Stimulated activated CD4-positive, alpha-beta T cell treated with anti-CD3 and anti-CD28 coated beads, Interleukin-15, amount 100 ng/mL, for 48 hours (primary cell): ENCODE results near the gene PRR30.

Source experiments
- DNase-seq, 2 donors: peaks; one replicate each; pipeline ENCODE4 v3.0.0-alpha.2; 2020; ENCODE audit warnings: low read depth in 2 of 2

The PRR30 gene

DNA sequence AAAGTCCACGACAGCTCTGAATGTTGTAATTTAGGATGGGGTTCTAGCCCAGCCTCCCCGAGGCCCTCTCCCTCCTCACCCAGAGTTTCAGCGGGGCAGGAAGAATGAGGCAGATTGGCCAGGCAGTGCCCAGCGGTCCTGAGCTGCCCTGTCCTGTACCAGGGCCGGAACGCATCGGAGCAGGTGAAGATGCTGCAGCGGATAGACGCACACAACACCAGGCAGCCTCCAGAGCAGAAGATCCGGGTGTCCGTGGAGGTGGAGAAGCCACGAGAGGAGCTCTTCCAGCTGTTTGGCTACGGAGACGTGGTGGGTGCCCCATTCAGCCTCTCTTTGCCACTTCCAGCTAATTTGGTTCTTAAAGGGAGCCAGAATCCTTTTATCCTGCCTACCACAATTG lies 41.9 kb downstream of the PRR30 start:
- DNase-seq, result no peak

- no peak for DNase-seq
Measured at GRCh38 chr2:27096748-27097297, 42.4 kb downstream of the PRR30 start.

- DNase-seq, result no peak
Measured at GRCh38 chr2:27095745-27096651, 43.2 kb downstream of the PRR30 start.

- DNase-seq, result no peak
Measured at GRCh38 chr2:27095427-27095744, 43.8 kb downstream of the PRR30 start.

DNA sequence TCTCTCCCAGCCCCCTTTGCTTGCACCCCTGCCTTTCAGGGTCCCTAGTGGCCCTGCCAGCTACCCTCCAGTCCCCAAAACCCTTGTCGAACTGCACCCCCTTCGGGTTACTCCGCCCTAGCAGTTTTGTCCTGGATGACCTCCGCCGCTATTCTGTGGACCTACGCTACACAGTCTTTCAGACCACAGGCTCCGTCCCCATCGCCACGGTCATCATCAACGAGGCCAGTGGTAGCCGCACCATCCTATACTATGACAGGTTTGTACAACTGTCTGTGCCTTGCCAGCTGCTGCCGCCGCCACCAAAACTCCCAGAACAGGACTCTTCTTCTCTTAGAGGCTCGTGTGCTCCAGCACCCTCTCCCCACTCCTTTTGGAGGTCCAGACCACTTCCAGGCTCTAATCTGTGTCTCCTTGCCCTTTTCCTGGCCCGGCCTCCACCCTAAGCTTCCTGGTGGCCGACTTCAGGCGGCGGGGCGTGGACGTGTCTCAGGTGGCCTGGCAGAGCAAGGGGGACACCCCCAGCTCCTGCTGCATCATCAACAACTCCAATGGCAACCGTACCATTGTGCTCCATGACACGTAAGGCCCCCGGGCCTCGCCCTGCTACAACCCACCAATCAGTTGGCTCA lies 44.7 kb downstream of the PRR30 start:
- DNase-seq, result no peak

DNA sequence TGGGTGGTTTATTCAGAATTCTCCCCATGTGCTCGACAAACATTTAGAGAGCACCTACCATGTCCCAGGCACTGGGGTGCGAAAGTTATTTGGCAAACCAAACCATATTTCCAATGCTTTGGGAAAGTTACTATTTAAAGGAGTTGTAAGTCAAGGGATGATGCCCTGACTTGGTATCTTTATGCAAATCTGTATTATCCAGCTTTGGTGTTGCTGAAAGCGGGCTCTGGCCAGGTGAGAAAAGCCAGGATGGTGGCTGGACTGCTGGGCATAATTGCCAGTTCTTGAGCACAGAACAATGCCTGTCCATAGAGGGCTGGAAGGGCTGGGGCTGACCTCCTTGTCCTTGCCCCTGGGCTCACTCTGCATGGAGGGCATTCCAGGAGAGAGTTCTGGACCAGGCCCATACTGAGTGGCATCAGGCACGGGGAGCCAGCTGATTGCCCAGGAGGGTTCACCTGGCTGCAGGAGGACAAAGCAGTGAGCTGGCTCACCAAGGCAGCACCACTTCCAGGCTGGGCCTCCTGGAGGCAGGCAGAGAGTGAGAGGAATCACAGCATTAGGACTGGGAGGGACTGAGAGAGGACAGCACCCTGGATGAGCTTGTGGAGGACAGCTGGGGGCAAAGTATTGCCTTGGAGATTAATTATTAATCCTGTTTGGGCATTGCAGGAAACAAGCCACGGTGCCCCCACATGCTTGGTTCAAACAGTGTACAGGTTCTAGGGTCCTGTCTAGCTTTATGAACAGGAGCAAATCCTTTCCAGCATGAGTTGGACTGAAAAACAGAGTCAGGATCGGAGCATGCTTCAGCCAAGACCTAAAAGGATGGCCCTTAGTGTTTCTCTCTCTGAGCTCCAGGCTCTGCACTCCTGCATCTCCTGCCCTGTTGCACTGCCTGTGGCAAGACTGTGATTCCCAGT lies 45.5 kb downstream of the PRR30 start:
- DNase-seq, result no peak

DNA sequence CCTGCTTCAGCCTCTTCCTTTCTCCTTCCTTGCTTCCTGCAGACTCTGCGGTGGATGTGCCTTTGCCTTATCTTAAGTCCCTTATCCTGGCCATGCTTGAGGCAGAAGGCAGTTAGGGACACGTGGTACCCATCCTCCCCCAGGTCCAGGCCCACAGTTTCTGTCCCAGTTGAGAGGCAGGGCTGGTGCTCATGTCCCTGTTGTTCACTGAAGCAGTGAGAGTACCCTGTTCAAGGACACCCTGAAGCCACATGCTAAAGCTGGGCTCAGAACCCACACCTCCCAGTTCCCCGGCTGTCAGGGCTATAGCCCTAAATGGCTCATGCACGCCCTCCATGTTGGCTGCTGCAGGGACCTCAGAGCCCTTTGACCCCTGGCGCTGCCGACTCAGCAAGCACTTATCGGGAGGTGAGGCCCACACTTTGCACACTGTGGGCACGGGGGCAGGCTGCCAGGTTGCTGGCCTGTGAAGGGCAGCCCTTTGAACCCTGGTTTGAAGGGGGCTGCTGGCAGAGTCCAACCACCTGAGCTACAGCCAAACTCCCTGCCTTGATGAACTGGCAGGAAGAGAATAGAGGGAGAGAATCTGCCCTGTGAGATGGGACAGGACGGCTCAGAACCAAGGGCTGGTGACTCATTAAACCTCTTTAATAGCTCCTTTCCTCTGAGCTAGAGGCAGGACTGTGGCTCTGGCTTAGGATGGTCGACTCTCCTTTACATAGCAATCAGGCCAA lies 46.3 kb downstream of the PRR30 start:
- DNase-seq, result no peak

DNA sequence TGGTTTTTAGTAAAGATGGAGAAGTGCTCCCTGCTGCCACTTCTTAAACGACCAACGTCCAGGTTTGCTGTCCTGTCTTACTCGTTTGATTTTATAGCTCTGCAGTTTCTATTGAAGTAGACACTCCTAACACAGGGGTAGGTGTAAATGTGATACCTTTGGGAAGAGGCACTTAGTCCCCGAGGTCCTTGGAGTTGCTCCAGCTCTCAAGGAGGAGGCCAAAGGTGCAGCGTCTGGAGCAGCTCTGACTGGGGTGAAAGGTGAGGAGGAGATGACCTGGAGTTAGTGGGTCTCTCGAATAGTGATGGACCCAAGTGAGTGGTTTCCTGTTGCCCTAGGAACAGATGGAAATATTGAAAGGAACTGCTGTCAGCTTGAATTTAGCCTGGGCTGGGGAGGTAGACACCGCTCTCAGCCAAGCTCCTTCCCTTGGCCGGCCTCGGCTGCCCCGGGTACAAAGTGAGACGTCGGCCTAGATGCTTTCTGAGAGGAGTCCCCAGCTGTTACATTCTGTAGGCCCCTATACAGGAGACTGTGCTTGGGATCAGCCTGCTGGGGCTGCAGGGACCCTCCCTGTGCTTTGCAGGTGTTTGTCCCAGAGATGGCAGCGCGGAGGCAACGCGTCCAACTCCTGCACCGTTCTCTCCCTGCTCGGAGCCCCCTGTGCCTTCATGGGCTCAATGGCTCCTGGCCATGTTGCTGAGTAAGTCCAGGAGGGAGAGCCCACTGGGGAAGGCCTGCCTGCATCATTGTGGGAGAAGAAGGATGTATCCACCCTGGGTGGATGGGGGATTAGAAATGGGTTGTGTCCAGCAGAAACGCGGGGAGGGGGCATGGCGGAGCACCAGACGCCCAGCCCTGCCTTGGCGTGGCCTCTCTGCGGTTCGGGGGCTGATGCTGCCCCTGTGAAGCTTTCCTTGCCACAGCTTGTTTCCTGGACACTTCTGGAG lies 47.2 kb downstream of the PRR30 start:
- no peak for DNase-seq

DNA sequence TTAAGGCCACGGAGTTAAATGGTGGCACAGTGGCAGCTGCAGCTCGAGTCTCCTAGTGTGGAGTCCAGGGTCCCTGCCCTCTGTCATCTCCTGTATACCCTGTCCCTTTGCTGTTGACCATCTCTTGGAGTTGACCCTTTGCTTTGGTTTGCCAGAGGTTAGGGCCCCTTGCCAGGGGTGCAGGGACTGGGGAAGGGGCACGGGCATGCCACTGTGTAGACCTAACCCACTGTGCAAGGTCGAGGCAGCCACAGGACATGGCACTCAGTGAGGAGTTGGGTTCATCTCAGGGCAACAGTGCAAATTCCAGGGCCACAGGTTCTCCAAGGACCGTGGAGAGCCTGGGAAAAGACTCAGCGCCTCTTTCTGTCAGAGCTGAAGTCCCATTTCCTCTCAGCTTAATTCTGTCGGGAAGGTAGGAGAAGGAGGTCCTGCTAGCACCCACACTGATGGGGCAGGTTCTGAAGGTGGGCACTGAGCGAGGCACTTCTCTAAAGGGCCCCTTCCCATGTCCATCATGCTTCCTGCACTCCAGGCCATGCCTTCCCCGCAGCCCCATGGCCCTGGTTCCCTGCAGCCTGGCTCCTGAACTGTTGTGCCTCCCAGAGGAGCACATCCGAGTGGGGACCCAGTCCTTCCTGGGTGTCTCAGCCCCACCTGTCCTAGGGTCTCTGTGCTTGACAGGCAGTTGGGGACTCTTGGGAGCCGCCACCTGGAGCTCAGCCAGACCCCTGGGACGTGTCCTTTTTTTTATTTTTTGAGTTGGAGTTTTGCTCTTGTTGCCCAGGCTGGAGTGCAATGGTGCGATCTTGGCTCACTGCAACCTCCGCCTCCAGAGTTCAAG lies 49.9 kb downstream of the PRR30 start:
- DNase-seq, result no peak

DNA sequence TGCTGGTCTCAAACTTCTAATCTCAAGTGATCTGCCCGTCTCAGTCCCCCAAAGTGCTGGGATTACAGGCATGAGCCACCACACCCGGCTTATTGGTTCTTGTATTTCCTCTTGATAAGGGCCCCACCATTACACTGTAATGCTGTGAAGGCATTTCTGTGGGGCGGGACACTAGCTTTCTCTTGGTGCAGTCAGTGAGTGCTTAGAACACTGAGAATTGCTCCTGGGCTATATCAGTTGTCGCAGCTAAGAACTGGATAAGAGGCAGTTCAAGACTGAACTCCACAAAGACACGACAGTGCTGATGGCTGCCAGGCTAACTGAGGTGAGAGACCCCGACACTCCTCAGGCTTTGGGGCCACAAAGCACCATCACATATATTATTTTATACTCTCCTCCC lies 50.6 kb downstream of the PRR30 start:
- no peak for DNase-seq

DNA sequence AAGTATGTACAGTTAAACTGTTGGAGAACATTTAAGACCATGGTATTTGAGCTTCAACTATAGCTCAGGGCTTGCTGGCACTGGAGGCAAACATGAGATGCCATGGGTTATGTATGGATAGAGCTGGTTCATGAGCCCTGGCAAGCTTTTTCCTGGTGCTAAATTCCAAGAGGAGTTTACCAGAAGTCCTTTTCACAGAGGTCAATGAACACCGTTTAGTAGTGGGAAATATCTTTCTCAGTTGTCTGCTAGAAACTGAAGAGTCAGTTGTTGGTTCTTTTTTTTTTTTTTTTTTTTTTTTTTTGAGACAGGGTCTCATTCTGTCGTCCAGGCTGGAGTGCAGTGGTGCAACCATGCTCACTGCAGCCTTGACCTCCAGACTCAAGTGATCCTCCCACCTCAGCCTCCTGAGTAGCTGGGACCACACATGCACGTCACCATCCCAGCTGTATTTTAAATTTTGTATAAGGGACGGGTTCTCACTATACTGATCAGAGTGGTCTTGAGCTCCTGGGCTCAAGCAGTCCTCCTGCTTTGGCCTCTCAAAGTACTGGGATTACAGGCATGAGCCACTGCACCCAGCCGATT lies 51.3 kb downstream of the PRR30 start:
- no peak for DNase-seq
